ENCODE data around the gene ATG4B.
"Not testable (repeated sequence)": the region's sequence is repeated elsewhere in the genome, so short reads cannot be mapped to it uniquely, and the experiment has no call there.

Gene ATG4B

GRCh38 chr2:241637018-241637794 lies at the start of gene ATG4B, which contains the start of gene THAP4:
TSS of gene ATG4B (plus strand) at chr2:241637693. CDS start at chr2:241637715, 22 bp downstream.
TSS of gene THAP4 (minus strand) at chr2:241637158. CDS start at chr2:241637017, 141 bp downstream.
- no peak for TF ChIP-seq ZNF274 (IDR thresholded peaks at IDR 0.05; ENCODE audit: low read depth, low read length)

DNA sequence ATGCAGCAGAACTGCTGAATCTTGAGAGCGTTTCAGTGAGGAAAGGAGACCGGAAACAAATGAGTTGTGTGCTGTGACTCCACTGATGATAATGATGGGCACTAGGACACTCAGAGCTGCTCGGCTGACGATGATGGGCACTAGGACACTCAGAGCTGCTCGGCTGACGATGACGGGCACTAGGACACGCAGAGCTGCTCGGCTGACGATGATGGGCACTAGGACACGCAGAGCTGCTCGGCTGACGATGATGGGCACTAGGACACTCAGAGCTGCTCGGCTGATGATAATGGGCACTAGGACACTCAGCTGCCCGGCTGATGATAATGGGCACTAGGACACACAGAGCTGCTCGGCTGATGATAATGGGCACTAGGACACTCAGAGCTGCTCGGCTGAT lies 47.6 kb upstream of the ATG4B start:
- not testable (repeated sequence) for H3K4me3 ChIP-seq (ENCODE audit: low read length)

More at GRCh38 chr2:241637018-241637794, at the start of gene ATG4B, which contains the start of gene THAP4:
- peak within 1 kb of the TSS; percentile 72 for H3K4me3 ChIP-seq (ENCODE audit: low read length)

DNA sequence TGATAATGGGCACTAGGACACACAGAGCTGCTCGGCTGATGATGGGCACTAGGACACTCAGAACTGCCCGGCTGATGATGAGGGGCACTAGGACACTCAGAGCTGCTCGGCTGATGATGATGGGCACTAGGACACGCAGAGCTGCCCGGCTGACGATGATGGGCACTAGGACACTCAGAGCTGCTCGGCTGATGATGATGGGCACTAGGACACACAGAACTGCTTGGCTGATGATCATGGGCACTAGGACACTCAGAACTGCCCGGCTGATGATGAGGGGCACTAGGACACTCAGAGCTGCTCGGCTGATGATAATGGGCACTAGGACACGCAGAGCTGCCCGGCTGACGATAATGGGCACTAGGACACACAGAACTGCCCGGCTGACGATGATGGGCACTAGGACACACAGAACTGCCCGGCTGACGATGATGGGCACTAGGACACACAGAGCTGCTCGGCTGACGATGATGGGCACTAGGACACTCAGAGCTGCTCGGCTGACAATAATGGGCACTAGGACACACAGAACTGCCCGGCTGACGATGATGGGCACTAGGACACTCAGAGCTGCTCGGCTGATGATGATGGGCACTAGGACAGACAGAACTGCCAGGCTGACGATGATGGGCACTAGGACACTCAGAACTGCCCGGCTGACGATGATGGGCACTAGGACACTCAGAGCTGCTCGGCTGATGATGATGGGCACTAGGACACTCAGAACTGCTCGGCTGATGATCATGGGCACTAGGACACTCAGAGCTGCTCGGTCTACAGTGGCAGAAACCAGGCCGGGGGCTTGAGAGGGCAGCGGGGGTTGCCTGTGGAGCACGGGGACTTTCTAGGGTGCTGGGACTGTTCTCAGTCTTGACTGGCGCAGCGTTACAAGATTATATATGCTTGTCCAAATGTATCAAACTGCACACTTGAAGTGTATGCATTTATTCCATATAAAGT lies 46.7 kb upstream of the ATG4B start:
- H3K4me3 ChIP-seq (ENCODE audit: low read length): not testable (repeated sequence)

DNA sequence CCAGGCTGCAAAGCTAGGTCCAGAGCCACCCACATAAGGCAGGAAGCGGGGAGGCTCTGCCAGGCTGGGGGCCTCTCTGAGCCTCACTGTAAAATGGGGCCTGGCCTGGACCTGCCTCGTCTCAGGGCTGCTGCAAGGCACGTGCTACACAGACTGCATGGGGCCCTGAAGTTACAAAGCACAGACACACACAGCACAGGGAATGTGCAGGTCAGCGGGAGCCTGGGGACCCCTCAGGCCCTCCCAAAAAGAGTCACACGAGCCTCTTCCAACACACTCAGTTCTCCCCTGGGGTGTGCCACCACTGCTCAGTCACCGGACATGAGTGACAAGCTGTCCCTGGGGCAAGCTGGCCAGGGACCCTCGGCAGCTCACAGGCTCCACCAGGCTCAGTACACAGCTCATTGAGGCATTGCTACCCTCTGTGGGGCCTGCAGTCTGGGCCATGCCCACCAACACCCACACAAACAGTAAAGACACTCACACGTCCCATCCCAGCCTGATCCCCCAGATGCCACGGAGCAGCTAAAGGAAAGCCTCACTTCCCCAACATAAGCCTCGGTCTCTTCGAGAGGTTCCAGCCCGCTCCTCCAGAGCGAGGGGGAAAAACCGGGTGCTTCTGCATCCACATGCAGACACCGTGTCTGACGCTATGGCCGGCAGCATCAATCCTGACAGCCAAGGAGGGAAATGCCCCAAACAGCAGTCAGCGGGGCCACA lies 45.2 kb upstream of the ATG4B start:
- no peak for TF ChIP-seq ZNF274 (IDR thresholded peaks at IDR 0.05; ENCODE audit: low read depth, low read length)
- H3K4me3 ChIP-seq (ENCODE audit: low read length): no peak overlapping the region

- no peak for TF ChIP-seq ZNF274 (IDR thresholded peaks at IDR 0.05; ENCODE audit: low read depth, low read length)
- H3K4me3 ChIP-seq (ENCODE audit: low read length): no peak overlapping the region
Measured at GRCh38 chr2:241593271-241593670, 44.2 kb upstream of the ATG4B start.

DNA sequence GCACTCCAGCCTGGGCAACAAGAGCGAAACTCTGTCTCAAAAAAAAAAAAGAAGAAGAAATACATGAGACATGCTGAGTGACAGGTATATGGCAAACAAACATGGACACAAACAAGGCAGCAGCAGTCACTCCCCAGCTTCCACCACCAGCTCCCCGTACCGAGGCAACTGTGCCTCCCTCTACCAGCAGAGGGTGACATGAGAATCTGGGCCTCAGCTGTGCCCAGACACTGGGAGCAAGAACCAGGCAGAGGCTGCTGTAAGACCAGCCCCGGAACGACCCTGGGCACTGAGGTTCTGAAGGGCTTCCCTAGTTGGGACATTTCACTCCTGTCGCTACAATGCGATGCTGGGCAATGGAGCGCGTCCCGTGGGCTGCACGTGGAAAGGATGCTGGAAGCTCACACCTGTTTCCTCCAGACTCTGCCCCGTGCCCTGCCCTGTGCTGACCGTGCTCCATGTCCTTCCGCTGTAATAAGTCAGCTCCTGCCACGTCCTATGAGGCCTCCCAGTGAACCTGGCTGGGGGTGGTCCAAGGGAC lies 41.8 kb upstream of the ATG4B start:
- no peak overlapping the region for H3K4me3 ChIP-seq (ENCODE audit: low read length)
- TF ChIP-seq ZNF274 (IDR thresholded peaks at IDR 0.05; ENCODE audit: low read depth, low read length): no peak

GRCh38 chr2:241597561-241597960 lies 39.9 kb upstream of the ATG4B start:
- no peak overlapping the region for H3K4me3 ChIP-seq (ENCODE audit: low read length)
- no peak for TF ChIP-seq ZNF274 (IDR thresholded peaks at IDR 0.05; ENCODE audit: low read depth, low read length)

DNA sequence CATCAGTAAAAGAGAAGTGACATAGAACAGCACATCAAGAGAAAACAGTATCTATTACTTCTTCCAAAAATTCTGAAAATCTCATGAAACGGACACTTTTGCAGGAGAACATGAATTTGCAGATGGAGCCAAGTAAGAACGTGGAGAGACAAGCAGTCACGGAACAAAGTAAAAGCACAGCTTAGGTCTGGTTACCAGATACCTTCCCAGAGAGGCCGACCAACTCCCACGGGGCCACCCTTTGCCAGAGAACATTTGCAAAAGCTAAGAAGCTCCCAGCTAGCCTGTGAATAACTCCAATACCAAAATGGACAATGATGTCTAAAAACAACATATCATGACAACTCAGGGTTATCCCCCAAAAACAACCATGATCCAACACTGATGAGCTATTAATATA lies 39.4 kb upstream of the ATG4B start:
- no peak overlapping the region for H3K4me3 ChIP-seq (ENCODE audit: low read length)
- TF ChIP-seq ZNF274 (IDR thresholded peaks at IDR 0.05; ENCODE audit: low read depth, low read length): no peak

GRCh38 chr2:241598487-241598886 lies 39.0 kb upstream of the ATG4B start:
- no peak for TF ChIP-seq ZNF274 (IDR thresholded peaks at IDR 0.05; ENCODE audit: low read depth, low read length)
- no peak overlapping the region for H3K4me3 ChIP-seq (ENCODE audit: low read length)

GRCh38 chr2:241599615-241600014 lies 37.9 kb upstream of the ATG4B start:
- TF ChIP-seq ZNF274 (IDR thresholded peaks at IDR 0.05; ENCODE audit: low read depth, low read length): no peak

DNA sequence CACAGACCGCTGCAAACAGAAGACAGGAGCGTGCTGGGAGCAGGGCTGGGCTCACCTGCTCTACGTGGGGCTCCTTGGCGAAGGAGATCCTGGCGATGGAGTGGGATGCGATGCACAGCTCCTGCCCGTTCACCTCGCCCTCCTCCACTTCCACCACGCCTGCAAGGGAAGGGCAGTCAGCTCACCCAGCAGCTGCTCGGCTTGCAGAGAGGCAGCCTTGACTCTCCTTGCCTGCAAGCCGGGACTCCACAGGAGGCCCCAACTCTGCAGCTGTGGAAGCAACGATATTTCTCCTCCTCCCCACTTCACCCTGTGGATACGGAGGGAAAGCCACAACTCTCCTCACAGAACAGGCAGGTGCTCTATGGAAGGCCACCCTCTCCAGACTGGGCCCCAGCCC lies 35.7 kb upstream of the ATG4B start:
- TF ChIP-seq ZNF274 (IDR thresholded peaks at IDR 0.05; ENCODE audit: low read depth, low read length): no peak
- no peak overlapping the region for H3K4me3 ChIP-seq (ENCODE audit: low read length)

More at GRCh38 chr2:241599615-241600014, 37.9 kb upstream of the ATG4B start:
- H3K4me3 ChIP-seq (ENCODE audit: low read length): no peak overlapping the region

DNA sequence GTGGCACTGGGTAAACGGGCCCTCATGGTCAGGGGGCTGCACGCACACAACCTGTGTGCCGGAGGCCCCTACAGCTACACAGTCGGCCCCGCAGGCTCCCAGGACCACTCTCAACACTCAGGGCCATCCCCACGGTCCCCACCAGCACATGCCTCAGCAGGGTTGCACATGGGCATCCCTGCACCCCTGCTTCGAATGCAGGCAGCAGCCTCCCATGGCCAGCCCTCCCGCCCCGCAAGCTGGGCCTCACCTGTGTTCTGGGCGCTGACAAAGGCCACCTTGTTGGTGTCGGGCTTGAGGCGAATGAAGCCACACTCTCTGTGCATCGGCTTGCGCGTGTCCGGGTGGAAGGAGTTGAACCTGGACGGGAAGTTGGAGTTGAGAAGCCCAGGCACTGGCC lies 34.8 kb upstream of the ATG4B start:
- TF ChIP-seq ZNF274 (IDR thresholded peaks at IDR 0.05; ENCODE audit: low read depth, low read length): no peak

GRCh38 chr2:241603686-241604085 lies 33.8 kb upstream of the ATG4B start:
- no peak overlapping the region for H3K4me3 ChIP-seq (ENCODE audit: low read length)
- TF ChIP-seq ZNF274 (IDR thresholded peaks at IDR 0.05; ENCODE audit: low read depth, low read length): no peak

More for the DNA sequence above, 34.8 kb upstream of the ATG4B start:
- H3K4me3 ChIP-seq (ENCODE audit: low read length): no peak overlapping the region

DNA sequence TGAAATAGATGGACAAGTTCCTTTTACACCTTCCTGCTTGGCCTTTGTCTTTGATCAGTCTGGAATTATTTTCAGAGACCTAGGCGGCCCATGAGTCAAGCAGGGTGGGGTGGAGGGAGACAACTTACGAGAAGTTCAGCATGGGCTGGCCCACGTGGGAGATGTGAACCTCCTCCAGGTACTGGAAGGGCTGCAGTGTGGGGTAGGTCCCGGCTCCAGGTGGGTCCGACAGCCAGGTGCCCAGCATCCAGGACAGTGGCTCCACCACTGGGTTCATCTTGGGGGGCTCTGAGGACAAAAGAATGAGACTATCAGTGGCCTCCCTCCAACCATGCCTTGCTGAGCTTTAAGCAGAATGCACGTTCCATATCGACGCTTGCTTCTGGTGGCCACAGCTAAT lies 31.3 kb upstream of the ATG4B start:
- TF ChIP-seq ZNF274 (IDR thresholded peaks at IDR 0.05; ENCODE audit: low read depth, low read length): no peak
- no peak overlapping the region for H3K4me3 ChIP-seq (ENCODE audit: low read length)

Data from GM08714 (cell line).